ENCODE results near the gene SLC1A4.

Gene SLC1A4

DNA sequence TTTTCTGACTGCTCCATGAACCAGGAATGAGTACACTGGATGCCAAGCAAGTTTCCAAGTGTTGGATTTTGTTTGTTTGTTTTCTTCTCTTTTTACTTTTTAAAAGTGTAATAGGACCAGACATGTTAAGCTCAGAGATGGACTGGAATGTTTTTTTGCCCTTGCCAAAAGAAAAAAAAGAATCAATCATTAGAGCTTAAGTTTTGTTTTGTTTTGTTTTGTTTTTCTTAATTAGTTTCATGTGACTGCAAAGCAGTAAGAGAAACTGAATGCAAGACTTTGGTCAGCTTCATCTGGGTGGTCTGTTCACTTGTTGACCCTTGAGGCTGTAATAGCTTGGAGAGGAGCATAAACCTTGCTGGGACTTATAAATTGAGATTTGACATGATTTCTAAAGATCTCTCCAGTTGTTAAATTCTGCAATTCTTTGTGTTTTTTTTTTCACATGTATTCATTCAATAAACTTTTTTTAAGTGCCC, 42.4 kb upstream of the SLC1A4 start (continued):
- TF ChIP-seq, protein P1, sequence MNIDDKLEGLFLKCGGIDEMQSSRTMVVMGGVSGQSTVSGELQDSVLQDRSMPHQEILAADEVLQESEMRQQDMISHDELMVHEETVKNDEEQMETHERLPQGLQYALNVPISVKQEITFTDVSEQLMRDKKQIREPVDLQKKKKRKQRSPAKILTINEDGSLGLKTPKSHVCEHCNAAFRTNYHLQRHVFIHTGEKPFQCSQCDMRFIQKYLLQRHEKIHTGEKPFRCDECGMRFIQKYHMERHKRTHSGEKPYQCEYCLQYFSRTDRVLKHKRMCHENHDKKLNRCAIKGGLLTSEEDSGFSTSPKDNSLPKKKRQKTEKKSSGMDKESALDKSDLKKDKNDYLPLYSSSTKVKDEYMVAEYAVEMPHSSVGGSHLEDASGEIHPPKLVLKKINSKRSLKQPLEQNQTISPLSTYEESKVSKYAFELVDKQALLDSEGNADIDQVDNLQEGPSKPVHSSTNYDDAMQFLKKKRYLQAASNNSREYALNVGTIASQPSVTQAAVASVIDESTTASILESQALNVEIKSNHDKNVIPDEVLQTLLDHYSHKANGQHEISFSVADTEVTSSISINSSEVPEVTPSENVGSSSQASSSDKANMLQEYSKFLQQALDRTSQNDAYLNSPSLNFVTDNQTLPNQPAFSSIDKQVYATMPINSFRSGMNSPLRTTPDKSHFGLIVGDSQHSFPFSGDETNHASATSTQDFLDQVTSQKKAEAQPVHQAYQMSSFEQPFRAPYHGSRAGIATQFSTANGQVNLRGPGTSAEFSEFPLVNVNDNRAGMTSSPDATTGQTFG (tag by site-specific recombination; IDR thresholded peaks at IDR 0.05; ENCODE audit: borderline replicate concordance): no peak
- no peak for TF ChIP-seq ZNF626 (tag by site-specific recombination; IDR thresholded peaks at IDR 0.05)
- no peak for TF ChIP-seq ZNF837 (tag by site-specific recombination; IDR thresholded peaks at IDR 0.05)

DNA sequence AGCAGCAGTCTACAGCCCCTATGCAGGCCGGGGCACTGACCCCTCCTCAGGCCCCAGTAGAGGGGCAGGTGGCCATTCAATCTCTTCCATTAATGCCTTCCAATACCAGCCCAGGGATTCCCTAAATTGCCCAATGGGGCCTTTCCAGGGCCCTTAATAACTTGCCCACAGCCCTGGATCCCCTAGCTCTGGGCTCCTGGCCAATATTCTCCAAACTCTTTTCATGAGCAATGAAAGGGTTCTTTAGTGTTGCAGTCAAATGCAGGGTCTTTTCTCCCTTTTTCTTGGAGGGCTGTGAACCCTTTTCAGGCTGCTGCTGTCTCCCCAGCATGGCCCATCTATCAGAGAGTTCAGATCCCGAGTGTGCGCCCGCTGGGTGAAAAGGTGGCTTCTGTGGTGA, 41.3 kb upstream of the SLC1A4 start:
- H3K9me3 ChIP-seq (ENCODE audit: control insufficient read depth, insufficient read depth, low read depth, low read length): no peaks in the 10 kb centered on the region
- H3K4me3 ChIP-seq (ENCODE audit: low read depth, low read length): no peak overlapping the region
- TF ChIP-seq ZFP41 (tag by site-specific recombination; IDR thresholded peaks at IDR 0.05; ENCODE audit: borderline replicate concordance) (no peak), ZNF837 (tag by site-specific recombination; IDR thresholded peaks at IDR 0.05) (no peak), ZNF292 (tag by site-specific recombination; IDR thresholded peaks at IDR 0.05; ENCODE audit: borderline replicate concordance, low read depth) (no peak), ZNF791 (tag by site-specific recombination; IDR thresholded peaks at IDR 0.05) (no peak), ZNF707 (tag by site-specific recombination; IDR thresholded peaks at IDR 0.05) (no peak), ZSCAN30 (tag by site-specific recombination; IDR thresholded peaks at IDR 0.05) (no peak), ZNF548 (tag by site-specific recombination; IDR thresholded peaks at IDR 0.05) (no peak), SP2 (tag by site-specific recombination; IDR thresholded peaks at IDR 0.05) (no peak), SALL2 (tag by site-specific recombination; IDR thresholded peaks at IDR 0.05; ENCODE audit: borderline replicate concordance) (no peak), ZNF184 (tag by site-specific recombination; IDR thresholded peaks at IDR 0.05) (no peak), ZNF76 (tag by site-specific recombination; IDR thresholded peaks at IDR 0.05; ENCODE audit: borderline replicate concordance, low read depth) (no peak), SCRT1 (tag by site-specific recombination; IDR thresholded peaks at IDR 0.05; ENCODE audit: borderline replicate concordance) (no peak), ZNF776 (tag by site-specific recombination; IDR thresholded peaks at IDR 0.05; ENCODE audit: borderline replicate concordance) (no peak)
- TF ChIP-seq, protein P2, sequence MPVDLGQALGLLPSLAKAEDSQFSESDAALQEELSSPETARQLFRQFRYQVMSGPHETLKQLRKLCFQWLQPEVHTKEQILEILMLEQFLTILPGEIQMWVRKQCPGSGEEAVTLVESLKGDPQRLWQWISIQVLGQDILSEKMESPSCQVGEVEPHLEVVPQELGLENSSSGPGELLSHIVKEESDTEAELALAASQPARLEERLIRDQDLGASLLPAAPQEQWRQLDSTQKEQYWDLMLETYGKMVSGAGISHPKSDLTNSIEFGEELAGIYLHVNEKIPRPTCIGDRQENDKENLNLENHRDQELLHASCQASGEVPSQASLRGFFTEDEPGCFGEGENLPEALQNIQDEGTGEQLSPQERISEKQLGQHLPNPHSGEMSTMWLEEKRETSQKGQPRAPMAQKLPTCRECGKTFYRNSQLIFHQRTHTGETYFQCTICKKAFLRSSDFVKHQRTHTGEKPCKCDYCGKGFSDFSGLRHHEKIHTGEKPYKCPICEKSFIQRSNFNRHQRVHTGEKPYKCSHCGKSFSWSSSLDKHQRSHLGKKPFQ (tag by site-specific recombination; IDR thresholded peaks at IDR 0.05): no peak
- TF ChIP-seq, protein P3, sequence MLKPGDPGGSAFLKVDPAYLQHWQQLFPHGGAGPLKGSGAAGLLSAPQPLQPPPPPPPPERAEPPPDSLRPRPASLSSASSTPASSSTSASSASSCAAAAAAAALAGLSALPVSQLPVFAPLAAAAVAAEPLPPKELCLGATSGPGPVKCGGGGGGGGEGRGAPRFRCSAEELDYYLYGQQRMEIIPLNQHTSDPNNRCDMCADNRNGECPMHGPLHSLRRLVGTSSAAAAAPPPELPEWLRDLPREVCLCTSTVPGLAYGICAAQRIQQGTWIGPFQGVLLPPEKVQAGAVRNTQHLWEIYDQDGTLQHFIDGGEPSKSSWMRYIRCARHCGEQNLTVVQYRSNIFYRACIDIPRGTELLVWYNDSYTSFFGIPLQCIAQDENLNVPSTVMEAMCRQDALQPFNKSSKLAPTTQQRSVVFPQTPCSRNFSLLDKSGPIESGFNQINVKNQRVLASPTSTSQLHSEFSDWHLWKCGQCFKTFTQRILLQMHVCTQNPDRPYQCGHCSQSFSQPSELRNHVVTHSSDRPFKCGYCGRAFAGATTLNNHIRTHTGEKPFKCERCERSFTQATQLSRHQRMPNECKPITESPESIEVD (tag by site-specific recombination; IDR thresholded peaks at IDR 0.05): no peak
- TF ChIP-seq, protein P4, sequence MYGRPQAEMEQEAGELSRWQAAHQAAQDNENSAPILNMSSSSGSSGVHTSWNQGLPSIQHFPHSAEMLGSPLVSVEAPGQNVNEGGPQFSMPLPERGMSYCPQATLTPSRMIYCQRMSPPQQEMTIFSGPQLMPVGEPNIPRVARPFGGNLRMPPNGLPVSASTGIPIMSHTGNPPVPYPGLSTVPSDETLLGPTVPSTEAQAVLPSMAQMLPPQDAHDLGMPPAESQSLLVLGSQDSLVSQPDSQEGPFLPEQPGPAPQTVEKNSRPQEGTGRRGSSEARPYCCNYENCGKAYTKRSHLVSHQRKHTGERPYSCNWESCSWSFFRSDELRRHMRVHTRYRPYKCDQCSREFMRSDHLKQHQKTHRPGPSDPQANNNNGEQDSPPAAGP (tag by site-specific recombination; IDR thresholded peaks at IDR 0.05): no peak
- no peaks in the 10 kb centered on the region for H3K36me3 ChIP-seq (ENCODE audit: control insufficient read depth in 2 of 2, insufficient read depth in 1 of 2, low read length in 2 of 2)
- ChIA-PET POLR2A (no interaction called here), CTCF (interaction anchor here (0.7 to 0.9 kb wide), 3 partner anchors 15 to 25 kb away, joined by 3 to 5 read pairs (median 3); no protein-coding TSS in a partner anchor)
- no peak overlapping the region for H3K27ac ChIP-seq (ENCODE audit: extremely low read depth, low read depth, low read length)
- no peaks in the 10 kb centered on the region for H3K4me1 ChIP-seq (ENCODE audit: control insufficient read depth, insufficient read depth, low read length)

Measured in HEK293 (cell line).